Mesothelial cell of epicardium (in vitro differentiated cells): ENCODE results near the gene CAMK4. TPM values are rescaled to one million over a fixed set of nuclear protein-coding genes. Genes with fewer than 3 reads are reported as not detected.

Experiments
- DNase-seq, 2 experiments: peaks; one replicate each; pipeline ENCODE4 v3.0.0; 2021; ENCODE audit warnings: low spot score in 2 of 2; ENCODE audit not compliant: unreplicated experiment in 2 of 2
- H3K27ac Mint-ChIP-seq: 2 replicates; pipeline ENCODE4 v1.8.0; 2021; ENCODE audit warnings: mixed read lengths
- H3K27me3 Mint-ChIP-seq: 2 replicates; pipeline ENCODE4 v1.8.0; 2021; ENCODE audit warnings: low read depth, mixed read lengths
- H3K36me3 Mint-ChIP-seq: 2 replicates; pipeline ENCODE4 v1.8.0; 2021; ENCODE audit warnings: mixed read lengths
- H3K4me1 Mint-ChIP-seq: 2 replicates; pipeline ENCODE4 v1.8.0; 2021; ENCODE audit warnings: mixed read lengths
- H3K4me3 Mint-ChIP-seq: 2 replicates; pipeline ENCODE4 v1.8.0; 2021; ENCODE audit warnings: mild to moderate bottlenecking, moderate library complexity, mixed read lengths
- H3K9me3 Mint-ChIP-seq: 2 replicates; pipeline ENCODE4 v1.8.0; 2021; ENCODE audit warnings: mixed read lengths
- CTCF ChIP-seq: fragments of 200-600 bp; sonication (generic); IDR thresholded peaks from one replicate; pipeline ENCODE4 v1.5.0; 2021; ENCODE audit warnings: antibody characterized with exemption; ENCODE audit not compliant: unreplicated experiment
- total RNA-seq: library from RNA; stranded (reverse); gene quantifications from 3 replicates; pipeline ENCODE4 v1.2.1, GENCODE V29; 2021

The CAMK4 gene
- total RNA-seq, 1 donor from 2014 or later, result 13.3 TPM

DNA sequence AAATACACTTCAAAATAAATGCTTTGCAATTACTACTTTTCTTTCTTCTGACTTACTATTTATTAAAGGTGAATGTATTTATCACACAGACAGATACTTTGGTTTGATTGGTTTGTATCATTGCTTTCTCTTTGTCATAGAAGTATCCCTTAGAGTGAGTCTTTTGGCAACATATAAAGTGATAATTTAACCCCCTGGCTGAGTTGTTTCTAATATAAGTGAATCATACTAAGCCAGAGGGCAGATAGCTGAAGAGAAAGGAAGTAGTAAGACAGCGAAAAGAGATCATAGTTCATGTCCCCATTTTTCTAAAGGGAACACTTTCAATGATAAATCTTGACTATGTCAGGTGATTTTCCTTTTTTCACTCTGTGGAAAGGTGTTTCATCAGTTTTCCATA, 38.6 kb downstream of the CAMK4 start:
- no peak for DNase-seq
- Mint-ChIP-seq H3K4me3 (no peak overlapping the region), H3K36me3 (peaks cover 3% of the 10 kb centered on the region), H3K9me3 (peaks cover 5% of the 10 kb centered on the region), H3K27me3 (no peaks in the 10 kb centered on the region), H3K4me1 (peaks cover 7% of the 10 kb centered on the region), H3K27ac (no peak overlapping the region)
- no peak for TF ChIP-seq CTCF

GRCh38 chr5:111266491-111266890, 42.3 kb downstream of the CAMK4 start:
- no peak overlapping the region for H3K4me3 Mint-ChIP-seq
- DNase-seq, result no peak
- peaks cover 2% of the 10 kb centered on the region for H3K27me3 Mint-ChIP-seq
- H3K27ac Mint-ChIP-seq, result no peak overlapping the region
- H3K4me1 Mint-ChIP-seq, result peaks cover 2% of the 10 kb centered on the region
- no peaks in the 10 kb centered on the region for H3K9me3 Mint-ChIP-seq
- H3K36me3 Mint-ChIP-seq, result no peaks in the 10 kb centered on the region
- no peak for TF ChIP-seq CTCF

DNA sequence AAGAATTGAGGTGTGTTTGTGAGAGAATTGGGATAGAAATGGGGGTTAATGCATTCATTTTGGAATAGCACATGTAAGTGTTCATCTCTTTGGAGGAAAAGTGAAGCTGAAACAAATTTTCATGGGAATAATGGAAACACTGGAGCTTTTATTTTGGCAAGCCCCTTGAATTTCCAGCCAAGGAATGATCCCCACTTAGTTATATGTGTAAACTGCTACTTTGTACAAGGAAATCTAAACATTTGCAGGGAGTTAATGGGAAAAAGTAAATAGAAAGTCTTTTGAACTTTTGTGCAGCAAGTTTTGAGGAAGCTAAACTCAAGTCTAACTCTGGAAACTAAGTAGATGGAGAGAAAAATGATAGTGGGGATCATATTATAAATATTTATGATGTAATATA, 44.1 kb downstream of the CAMK4 start:
- TF ChIP-seq CTCF, result no peak
- Mint-ChIP-seq H3K27me3 (peaks cover 2% of the 10 kb centered on the region), H3K4me3 (no peak overlapping the region), H3K27ac (no peak overlapping the region), H3K4me1 (no peaks in the 10 kb centered on the region), H3K36me3 (no peaks in the 10 kb centered on the region), H3K9me3 (no peaks in the 10 kb centered on the region)
- DNase-seq, result no peak

DNA sequence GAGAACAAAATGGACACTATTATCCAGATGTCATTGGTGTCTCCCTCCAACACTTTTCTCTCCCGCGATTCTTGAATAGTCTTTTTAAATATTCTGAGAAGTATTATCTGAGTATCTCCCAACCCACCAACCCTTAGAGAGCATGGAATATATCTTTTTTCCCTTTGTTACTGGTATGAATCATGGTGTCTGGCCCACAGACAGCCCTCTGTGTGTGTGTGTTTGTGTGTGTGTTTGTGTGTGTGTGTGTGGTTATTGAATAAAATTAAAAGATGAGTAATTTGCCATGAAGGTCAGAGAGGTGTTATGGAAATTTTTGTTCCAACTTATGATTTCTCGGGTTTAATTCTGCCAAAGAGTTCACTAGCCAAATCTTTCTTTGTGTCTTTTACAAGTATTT, 47.7 kb downstream of the CAMK4 start:
- TF ChIP-seq CTCF, result no peak
- Mint-ChIP-seq H3K36me3 (no peaks in the 10 kb centered on the region), H3K9me3 (no peaks in the 10 kb centered on the region), H3K27ac (no peak overlapping the region), H3K4me3 (no peak overlapping the region), H3K4me1 (peaks cover under 1% of the 10 kb centered on the region), H3K27me3 (peaks cover 3% of the 10 kb centered on the region)
- DNase-seq, result no peak

- Mint-ChIP-seq H3K36me3 (no peaks in the 10 kb centered on the region), H3K9me3 (no peaks in the 10 kb centered on the region), H3K27ac (no peak overlapping the region), H3K27me3 (peaks cover 1% of the 10 kb centered on the region), H3K4me3 (no peak overlapping the region), H3K4me1 (peaks cover 10% of the 10 kb centered on the region)
- no peak for TF ChIP-seq CTCF
- no peak for DNase-seq
Observed at GRCh38 chr5:111277061-111277460, 52.9 kb downstream of the CAMK4 start.

GRCh38 chr5:111278858-111279504, 54.8 kb downstream of the CAMK4 start:
- H3K27ac Mint-ChIP-seq, result no peak overlapping the region
- peaks cover 2% of the 10 kb centered on the region for H3K27me3 Mint-ChIP-seq
- peak in 1 of 2 experiments; percentile 65 for DNase-seq
- H3K4me3 Mint-ChIP-seq, result no peak overlapping the region
- H3K9me3 Mint-ChIP-seq, result no peaks in the 10 kb centered on the region
- no peaks in the 10 kb centered on the region for H3K36me3 Mint-ChIP-seq
- H3K4me1 Mint-ChIP-seq, result peaks cover 10% of the 10 kb centered on the region
- peak; percentile 75 for TF ChIP-seq CTCF
